HepG2 (cell line): ENCODE measurements around the gene PAK2. TPM values are rescaled to one million over a fixed set of nuclear protein-coding genes. Genes with fewer than 3 reads are reported as not detected.
A peak's percentile ranks its signal among the peaks of the same experiment; 100 is the strongest.

ENCODE experiments used
- AHR ChIP-seq: IDR thresholded peaks from 2 replicates; pipeline ENCODE4 v1.6.1; 2018; ENCODE audit warnings: missing genetic modification reagents, missing compliant biosample characterization
- CC2D1A ChIP-seq: sonication (generic); formaldehyde crosslinking; IDR thresholded peaks from 2 replicates; pipeline ENCODE4 v1.8.1; 2023; ENCODE audit warnings: mild to moderate bottlenecking, missing genetic modification reagents
- CEBPB ChIP-seq: IDR thresholded peaks from 2 replicates; pipeline ENCODE4 v1.6.1; 2011; ENCODE audit warnings: low read depth, low read length, improper control_type of control experiment, borderline replicate concordance
- FOSL2 ChIP-seq: sonication (generic); formaldehyde crosslinking; IDR thresholded peaks from 2 replicates; pipeline ENCODE4 v1.4.0; 2020; ENCODE audit warnings: missing genetic modification reagents
- HNRNPK ChIP-seq: fragments of 200-400 bp; formaldehyde crosslinking; IDR thresholded peaks from 2 replicates; pipeline ENCODE4 v1.6.1; 2018; ENCODE audit warnings: low read length, low read depth, moderate library complexity, mild to moderate bottlenecking; ENCODE audit not compliant: poor library complexity, severe bottlenecking
- IRF2 ChIP-seq: IDR thresholded peaks from 2 replicates; pipeline ENCODE4 v1.6.1; 2018; ENCODE audit warnings: missing genetic modification reagents, missing compliant biosample characterization
- JUND ChIP-seq: sonication (generic); formaldehyde crosslinking; IDR thresholded peaks from 2 replicates; pipeline ENCODE4 v1.8.0; 2022; ENCODE audit warnings: mild to moderate bottlenecking, missing genetic modification reagents
- KDM5A ChIP-seq: fragments of 200-600 bp; sonication (generic); IDR thresholded peaks from 2 replicates; pipeline ENCODE4 v1.7.0; 2018; ENCODE audit warnings: antibody characterized with exemption, mild to moderate bottlenecking, low read length, borderline replicate concordance
- MXI1 ChIP-seq: IDR thresholded peaks from 3 replicates; pipeline ENCODE4 v1.6.1; 2012; ENCODE audit warnings: low read depth, low read length, inconsistent platforms, borderline replicate concordance
- PRPF4 ChIP-seq: fragments of 200-400 bp; formaldehyde crosslinking; IDR thresholded peaks from 2 replicates; pipeline ENCODE4 v1.6.1; 2016; ENCODE audit warnings: low read length, low read depth; ENCODE audit not compliant: poor library complexity, severe bottlenecking
- ZNF292 ChIP-seq: sonication (generic); formaldehyde crosslinking; IDR thresholded peaks from 2 replicates; pipeline ENCODE4 v1.8.1; 2022; ENCODE audit warnings: mild to moderate bottlenecking, low read depth, missing genetic modification reagents, borderline replicate concordance
- ZNF510 ChIP-seq: sonication (generic); formaldehyde crosslinking; IDR thresholded peaks from 2 replicates; pipeline ENCODE4 v1.4.0; 2020; ENCODE audit warnings: low read depth, mild to moderate bottlenecking, missing genetic modification reagents
- ZSCAN21 ChIP-seq: sonication (generic); formaldehyde crosslinking; IDR thresholded peaks from 2 replicates; pipeline ENCODE4 v1.8.0; 2022; ENCODE audit warnings: mild to moderate bottlenecking, missing genetic modification reagents, moderate library complexity, borderline replicate concordance
- polyA plus RNA-seq, 8 experiments: library from polyadenylated mRNA; depleted of rRNA in 3 of 8; stranded (reverse) in 7 of 8; unstranded in 1 of 8; fragments of >200 nt; fragmentation: Illumina TruSeq in 4 of 8; extraction: Trizol in 4 of 8; gene quantifications; 2 replicates each; pipeline versions ENCODE4 v1.2.1 to v1.2.3, GENCODE V29; 2011 to 2016; ENCODE audit warnings: low read depth in 4 of 8, missing spikeins in 1 of 8, mixed read lengths in 1 of 8; ENCODE audit not compliant: insufficient read depth in 1 of 8
- total RNA-seq, 5 experiments: library from RNA; depleted of rRNA; stranded (reverse); fragments of >200 nt; fragmentation: Illumina TruSeq; extraction: Trizol; gene quantifications; 2 replicates each; pipeline ENCODE4 v1.2.3, GENCODE V29; 2016; ENCODE audit warnings: low read depth in 1 of 5
- TF ChIP-seq, protein P1 (sequence below): sonication (generic); formaldehyde crosslinking; IDR thresholded peaks from 2 replicates; pipeline ENCODE4 v1.4.0; 2020; ENCODE audit warnings: mild to moderate bottlenecking, missing genetic modification reagents
- TF ChIP-seq, protein P2 (sequence below): IDR thresholded peaks from 2 replicates; pipeline ENCODE4 v1.6.1; 2016; ENCODE audit warnings: missing genetic modification reagents, missing compliant biosample characterization
- TF ChIP-seq, protein P3 (sequence below): sonication (generic); formaldehyde crosslinking; IDR thresholded peaks from 2 replicates; pipeline ENCODE4 v1.8.0; 2022; ENCODE audit warnings: missing genetic modification reagents, low read depth, mild to moderate bottlenecking, borderline replicate concordance
- TF ChIP-seq, protein P4 (sequence below): sonication (generic); formaldehyde crosslinking; IDR thresholded peaks from 2 replicates; pipeline ENCODE4 v1.5.1; 2020; ENCODE audit warnings: missing genetic modification reagents, mild to moderate bottlenecking, borderline replicate concordance
- TF ChIP-seq, protein P5 (sequence below): sonication (generic); formaldehyde crosslinking; IDR thresholded peaks from 2 replicates; pipeline ENCODE4 v1.5.0; 2020; ENCODE audit warnings: missing genetic modification reagents

PAK2 gene
- total and polyA plus RNA-seq, 2 of the 13 experiments (the other 11 are each of a cell fraction or from before 2014, with no cell fraction given), result 23.0 to 24.7 TPM

DNA sequence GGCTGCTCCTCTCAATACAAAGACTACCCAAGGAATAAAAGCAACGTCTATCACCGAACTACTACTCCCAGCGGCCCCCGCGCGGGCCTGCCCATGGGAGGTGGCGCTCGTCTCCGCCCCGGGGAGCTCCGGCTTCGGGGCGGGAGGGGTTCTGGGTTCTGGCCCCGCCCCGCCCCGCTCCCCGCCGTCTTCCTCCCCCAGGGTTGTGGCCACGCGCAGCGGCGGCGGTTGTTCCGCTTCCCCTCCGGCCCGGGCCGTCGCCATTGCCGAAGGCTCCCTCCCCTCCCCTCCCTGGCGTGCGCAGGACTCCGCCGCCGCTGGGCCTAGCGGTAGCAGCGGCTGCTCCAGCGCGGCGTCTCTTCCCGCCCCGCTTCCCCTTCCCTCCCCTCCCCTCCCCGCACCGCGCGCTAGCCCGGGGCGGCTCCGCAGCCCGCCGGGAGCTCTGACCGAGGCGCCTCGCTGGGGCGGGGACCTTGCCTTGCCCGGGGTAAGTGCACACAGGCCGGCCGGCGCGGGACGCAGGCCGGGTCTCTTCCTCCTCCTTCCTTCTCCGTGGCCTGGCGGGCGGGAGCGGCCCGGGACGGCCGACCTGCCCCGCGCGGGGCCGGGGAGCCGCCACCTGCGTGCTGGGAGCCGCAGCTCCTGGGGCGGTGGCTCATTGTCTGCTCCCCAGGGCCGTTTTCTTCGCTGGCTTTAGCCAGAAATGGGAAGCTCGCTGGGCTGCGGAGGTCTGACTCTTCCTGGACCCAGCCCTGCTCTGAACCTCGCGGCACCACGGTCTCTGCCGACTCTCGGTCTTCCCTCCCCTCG is at the start of gene PAK2 (continued):
- TF ChIP-seq, protein P1, sequence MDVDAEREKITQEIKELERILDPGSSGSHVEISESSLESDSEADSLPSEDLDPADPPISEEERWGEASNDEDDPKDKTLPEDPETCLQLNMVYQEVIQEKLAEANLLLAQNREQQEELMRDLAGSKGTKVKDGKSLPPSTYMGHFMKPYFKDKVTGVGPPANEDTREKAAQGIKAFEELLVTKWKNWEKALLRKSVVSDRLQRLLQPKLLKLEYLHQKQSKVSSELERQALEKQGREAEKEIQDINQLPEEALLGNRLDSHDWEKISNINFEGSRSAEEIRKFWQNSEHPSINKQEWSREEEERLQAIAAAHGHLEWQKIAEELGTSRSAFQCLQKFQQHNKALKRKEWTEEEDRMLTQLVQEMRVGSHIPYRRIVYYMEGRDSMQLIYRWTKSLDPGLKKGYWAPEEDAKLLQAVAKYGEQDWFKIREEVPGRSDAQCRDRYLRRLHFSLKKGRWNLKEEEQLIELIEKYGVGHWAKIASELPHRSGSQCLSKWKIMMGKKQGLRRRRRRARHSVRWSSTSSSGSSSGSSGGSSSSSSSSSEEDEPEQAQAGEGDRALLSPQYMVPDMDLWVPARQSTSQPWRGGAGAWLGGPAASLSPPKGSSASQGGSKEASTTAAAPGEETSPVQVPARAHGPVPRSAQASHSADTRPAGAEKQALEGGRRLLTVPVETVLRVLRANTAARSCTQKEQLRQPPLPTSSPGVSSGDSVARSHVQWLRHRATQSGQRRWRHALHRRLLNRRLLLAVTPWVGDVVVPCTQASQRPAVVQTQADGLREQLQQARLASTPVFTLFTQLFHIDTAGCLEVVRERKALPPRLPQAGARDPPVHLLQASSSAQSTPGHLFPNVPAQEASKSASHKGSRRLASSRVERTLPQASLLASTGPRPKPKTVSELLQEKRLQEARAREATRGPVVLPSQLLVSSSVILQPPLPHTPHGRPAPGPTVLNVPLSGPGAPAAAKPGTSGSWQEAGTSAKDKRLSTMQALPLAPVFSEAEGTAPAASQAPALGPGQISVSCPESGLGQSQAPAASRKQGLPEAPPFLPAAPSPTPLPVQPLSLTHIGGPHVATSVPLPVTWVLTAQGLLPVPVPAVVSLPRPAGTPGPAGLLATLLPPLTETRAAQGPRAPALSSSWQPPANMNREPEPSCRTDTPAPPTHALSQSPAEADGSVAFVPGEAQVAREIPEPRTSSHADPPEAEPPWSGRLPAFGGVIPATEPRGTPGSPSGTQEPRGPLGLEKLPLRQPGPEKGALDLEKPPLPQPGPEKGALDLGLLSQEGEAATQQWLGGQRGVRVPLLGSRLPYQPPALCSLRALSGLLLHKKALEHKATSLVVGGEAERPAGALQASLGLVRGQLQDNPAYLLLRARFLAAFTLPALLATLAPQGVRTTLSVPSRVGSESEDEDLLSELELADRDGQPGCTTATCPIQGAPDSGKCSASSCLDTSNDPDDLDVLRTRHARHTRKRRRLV, result no peak
- TF ChIP-seq KDM5A (no peak), PRPF4 (no peak), ZSCAN21 (CRISPR knock-in tag) (peak; percentile 35; the same call in 1 of the 2 replicates), HNRNPK (peak; percentile 94), JUND (no peak), AHR (0 out of 2 replicates have a peak, but pooled peaks have one; percentile 73), FOSL2 (CRISPR knock-in tag) (no peak; the same call in 1 of the 2 replicates), CEBPB (no peak), IRF2 (peak; percentile 78), ZNF292 (CRISPR knock-in tag) (no peak), ZNF510 (no peak; the same call in 1 of the 2 replicates), CC2D1A (CRISPR knock-in tag) (no peak), MXI1 (no peak)
- TF ChIP-seq, protein P2, sequence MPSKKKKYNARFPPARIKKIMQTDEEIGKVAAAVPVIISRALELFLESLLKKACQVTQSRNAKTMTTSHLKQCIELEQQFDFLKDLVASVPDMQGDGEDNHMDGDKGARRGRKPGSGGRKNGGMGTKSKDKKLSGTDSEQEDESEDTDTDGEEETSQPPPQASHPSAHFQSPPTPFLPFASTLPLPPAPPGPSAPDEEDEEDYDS (CRISPR knock-in tag), result no peak
- TF ChIP-seq, protein P3, sequence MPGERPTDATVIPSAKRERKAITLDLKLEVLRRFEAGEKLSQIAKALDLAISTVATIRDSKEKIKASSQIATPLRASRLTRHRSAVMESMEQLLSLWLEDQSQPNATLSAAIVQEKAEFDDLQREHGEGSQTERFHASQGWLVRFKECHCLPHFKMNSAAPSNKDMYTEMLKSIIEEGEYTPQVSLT (CRISPR knock-in tag), result no peak
- TF ChIP-seq, protein P4, sequence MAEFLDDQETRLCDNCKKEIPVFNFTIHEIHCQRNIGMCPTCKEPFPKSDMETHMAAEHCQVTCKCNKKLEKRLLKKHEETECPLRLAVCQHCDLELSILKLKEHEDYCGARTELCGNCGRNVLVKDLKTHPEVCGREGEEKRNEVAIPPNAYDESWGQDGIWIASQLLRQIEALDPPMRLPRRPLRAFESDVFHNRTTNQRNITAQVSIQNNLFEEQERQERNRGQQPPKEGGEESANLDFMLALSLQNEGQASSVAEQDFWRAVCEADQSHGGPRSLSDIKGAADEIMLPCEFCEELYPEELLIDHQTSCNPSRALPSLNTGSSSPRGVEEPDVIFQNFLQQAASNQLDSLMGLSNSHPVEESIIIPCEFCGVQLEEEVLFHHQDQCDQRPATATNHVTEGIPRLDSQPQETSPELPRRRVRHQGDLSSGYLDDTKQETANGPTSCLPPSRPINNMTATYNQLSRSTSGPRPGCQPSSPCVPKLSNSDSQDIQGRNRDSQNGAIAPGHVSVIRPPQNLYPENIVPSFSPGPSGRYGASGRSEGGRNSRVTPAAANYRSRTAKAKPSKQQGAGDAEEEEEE (CRISPR knock-in tag), result no peak
- TF ChIP-seq, protein P5, sequence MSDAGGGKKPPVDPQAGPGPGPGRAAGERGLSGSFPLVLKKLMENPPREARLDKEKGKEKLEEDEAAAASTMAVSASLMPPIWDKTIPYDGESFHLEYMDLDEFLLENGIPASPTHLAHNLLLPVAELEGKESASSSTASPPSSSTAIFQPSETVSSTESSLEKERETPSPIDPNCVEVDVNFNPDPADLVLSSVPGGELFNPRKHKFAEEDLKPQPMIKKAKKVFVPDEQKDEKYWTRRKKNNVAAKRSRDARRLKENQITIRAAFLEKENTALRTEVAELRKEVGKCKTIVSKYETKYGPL (CRISPR knock-in tag), result no peak
